HCT116 (cell line): ENCODE measurements around the gene PSMA7.

ENCODE experiments used
- ATF3 ChIP-seq: IDR thresholded peaks from 2 replicates; pipeline ENCODE4 v1.6.1; 2012
- CEBPB ChIP-seq: IDR thresholded peaks from 2 replicates; pipeline ENCODE4 v1.6.1; 2012; ENCODE audit warnings: low read depth
- CTCF ChIP-seq, 3 experiments: fragments of 200-600 bp in 1 of 3; sonication (generic) in 1 of 3; IDR thresholded peaks in 2 of 3; conservative IDR thresholded peaks in 1 of 3; 2 replicates each; pipeline ENCODE4 v1.5.1; 2012 to 2017; ENCODE audit warnings: low read depth in 2 of 3, low read length in 2 of 3, antibody characterized with exemption in 1 of 3, borderline replicate concordance in 1 of 3, control low read depth in 1 of 3, mild to moderate bottlenecking in 1 of 3, mixed read lengths in 1 of 3, mixed run types in 1 of 3, moderate library complexity in 1 of 3; ENCODE audit not compliant: insufficient read depth in 1 of 3
- EGR1 ChIP-seq: IDR thresholded peaks from 2 replicates; pipeline ENCODE4 v1.6.1; 2012; ENCODE audit warnings: low read depth
- EZH2 ChIP-seq: fragments of 200-600 bp; sonication (generic); IDR thresholded peaks from 2 replicates; pipeline ENCODE4 v1.6.1; 2017; ENCODE audit warnings: antibody characterized with exemption, mixed run types
- EZH2phosphoT487 ChIP-seq: fragments of 200-600 bp; IDR thresholded peaks from 2 replicates; pipeline ENCODE4 v1.6.1; 2018; ENCODE audit warnings: antibody characterized with exemption, borderline replicate concordance
- JUND ChIP-seq: IDR thresholded peaks from 2 replicates; pipeline ENCODE4 v1.6.1; 2012
- POLR2A ChIP-seq: IDR thresholded peaks from 2 replicates; pipeline ENCODE4 v1.7.0; 2011; ENCODE audit warnings: borderline replicate concordance; ENCODE audit not compliant: insufficient read depth, insufficient read length; ENCODE audit errors: extremely low read depth
- POLR2AphosphoS5 ChIP-seq: IDR thresholded peaks from 2 replicates; pipeline ENCODE4 v1.6.1; 2011; ENCODE audit warnings: mild to moderate bottlenecking, low read depth, low read length, moderate library complexity
- RAD21 ChIP-seq: IDR thresholded peaks from 2 replicates; pipeline ENCODE4 v1.6.1; 2012; ENCODE audit warnings: low read depth, mild to moderate bottlenecking
- REST ChIP-seq: IDR thresholded peaks from 2 replicates; pipeline ENCODE4 v1.6.1; 2012; ENCODE audit warnings: low read depth
- SRF ChIP-seq: IDR thresholded peaks from 2 replicates; pipeline ENCODE4 v1.6.1; 2012; ENCODE audit warnings: low read depth
- YY1 ChIP-seq: IDR thresholded peaks from 2 replicates; pipeline ENCODE4 v1.6.1; 2011; ENCODE audit warnings: low read length, low read depth, moderate library complexity, mild to moderate bottlenecking; ENCODE audit not compliant: insufficient replicate concordance; ENCODE audit errors: extremely low read depth

- TF ChIP-seq CTCF (IDR thresholded peaks at IDR 0.05 in 2 of 3, conservative IDR thresholded peaks at IDR 0.05 in 1 of 3; ENCODE audit: borderline replicate concordance in 1 of 3, insufficient read depth in 1 of 3, low read depth in 2 of 3, low read length in 2 of 3) (no peak), EZH2phosphoT487 (no peak), ATF3 (no peak), JUND (no peak), YY1 (no peak), EZH2 (no peak), POLR2AphosphoS5 (no peak), POLR2A (no peak), RAD21 (no peak), SRF (no peak), EGR1 (no peak), CEBPB (no peak), REST (no peak)
These were observed 25.5 kb downstream of the PSMA7 start for GRCh38 chr20:62117658-62118057.
